ENCODE results near the gene TNF. TPM values are rescaled to one million over a fixed set of nuclear protein-coding genes. Genes with fewer than 3 reads are reported as not detected.

TNF gene
- total RNA-seq, 3 donors from 2014 or later (not counting 1 experiment from before 2014, with no cell fraction given): 24.2 to 60.8 (median 46.9) TPM

DNA sequence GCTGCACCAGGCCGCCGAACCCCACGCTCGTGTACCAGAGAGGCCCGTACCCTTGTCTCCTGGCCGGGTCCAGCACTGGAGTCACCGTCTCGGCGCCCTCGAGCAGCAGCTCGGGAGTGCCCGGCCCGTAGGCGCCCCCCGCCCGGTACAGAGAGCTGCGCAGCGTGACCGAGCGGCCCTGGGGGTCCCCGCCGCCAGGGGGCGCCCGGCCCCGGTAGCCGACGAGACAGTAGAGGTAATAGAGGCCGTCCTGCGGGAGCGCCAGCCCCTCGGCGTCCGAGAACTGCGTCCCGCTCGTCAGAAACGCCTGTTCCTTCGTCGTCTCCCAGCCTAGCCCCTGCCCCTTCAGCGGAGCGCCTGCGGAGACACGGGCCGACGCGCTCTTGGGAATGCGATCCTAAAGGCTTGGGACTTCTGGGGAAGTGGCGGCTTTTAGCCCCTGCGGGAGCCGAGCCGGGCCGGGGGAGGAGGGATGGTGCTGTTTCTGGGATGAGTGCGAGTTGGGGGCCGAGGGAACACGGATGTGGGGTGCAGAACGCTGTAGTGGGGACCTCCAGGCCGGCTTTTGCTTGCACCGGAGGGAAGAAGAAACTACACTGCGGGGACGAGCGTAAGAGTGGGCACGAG lies 5.6 kb downstream of the TNF start:
- TF ChIP-seq, protein P1, sequence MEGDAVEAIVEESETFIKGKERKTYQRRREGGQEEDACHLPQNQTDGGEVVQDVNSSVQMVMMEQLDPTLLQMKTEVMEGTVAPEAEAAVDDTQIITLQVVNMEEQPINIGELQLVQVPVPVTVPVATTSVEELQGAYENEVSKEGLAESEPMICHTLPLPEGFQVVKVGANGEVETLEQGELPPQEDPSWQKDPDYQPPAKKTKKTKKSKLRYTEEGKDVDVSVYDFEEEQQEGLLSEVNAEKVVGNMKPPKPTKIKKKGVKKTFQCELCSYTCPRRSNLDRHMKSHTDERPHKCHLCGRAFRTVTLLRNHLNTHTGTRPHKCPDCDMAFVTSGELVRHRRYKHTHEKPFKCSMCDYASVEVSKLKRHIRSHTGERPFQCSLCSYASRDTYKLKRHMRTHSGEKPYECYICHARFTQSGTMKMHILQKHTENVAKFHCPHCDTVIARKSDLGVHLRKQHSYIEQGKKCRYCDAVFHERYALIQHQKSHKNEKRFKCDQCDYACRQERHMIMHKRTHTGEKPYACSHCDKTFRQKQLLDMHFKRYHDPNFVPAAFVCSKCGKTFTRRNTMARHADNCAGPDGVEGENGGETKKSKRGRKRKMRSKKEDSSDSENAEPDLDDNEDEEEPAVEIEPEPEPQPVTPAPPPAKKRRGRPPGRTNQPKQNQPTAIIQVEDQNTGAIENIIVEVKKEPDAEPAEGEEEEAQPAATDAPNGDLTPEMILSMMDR (IDR thresholded peaks at IDR 0.05): peak; percentile 99
- whole genome bisulfite sequencing (ENCODE audit: insufficient coverage): under 1% methylated on average over 62 of the region's 62 CpGs
- H3K4me3 Mint-ChIP-seq: peak overlapping the region; percentile 98

DNA sequence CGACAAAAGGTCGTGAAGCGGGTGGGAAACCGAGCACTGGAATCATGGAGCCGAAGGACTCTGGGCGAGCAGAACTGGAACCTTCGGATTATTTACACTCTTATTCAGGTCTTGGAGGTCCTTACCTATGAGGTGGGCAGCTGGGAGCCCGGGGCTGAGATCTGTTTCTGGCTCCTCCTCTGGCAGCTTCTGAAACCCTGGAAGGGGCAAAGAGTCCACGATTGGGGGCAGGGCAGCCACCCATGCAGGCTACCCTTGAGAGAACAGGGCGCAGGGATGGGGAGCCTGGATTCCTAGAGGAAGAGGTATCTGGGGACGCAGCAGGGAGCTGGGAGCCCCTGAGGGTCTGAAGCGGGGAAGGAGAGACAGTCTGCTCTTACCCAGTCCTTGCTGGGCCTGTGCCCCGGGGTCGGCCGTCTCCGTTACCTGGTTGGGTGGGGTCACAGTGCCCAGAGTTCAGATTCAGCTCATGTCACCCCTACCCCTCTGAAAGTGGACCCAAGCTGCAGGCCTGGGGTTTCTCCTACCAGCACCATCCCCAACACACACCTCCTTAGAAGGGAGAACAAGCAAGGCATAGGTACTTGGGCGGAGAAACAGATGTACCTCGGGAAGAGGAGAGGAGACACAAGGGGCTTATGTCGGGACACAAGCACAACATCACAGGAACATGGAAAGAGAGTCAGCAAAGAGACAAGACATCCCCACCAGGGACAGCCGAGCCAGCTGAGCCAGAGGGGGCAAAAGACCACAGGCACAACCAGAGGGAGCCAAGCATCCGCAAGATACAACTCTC lies 6.3 kb downstream of the TNF start:
- peak overlapping the region; percentile 98 for H3K4me3 Mint-ChIP-seq
- Histone ChIP-seq H3K4me1 (ENCODE audit: control insufficient read depth, insufficient read depth, low read length) (peaks cover 90% of the 10 kb centered on the region), H3K9me3 (ENCODE audit: control insufficient read depth, insufficient read depth, low read length) (no peaks in the 10 kb centered on the region), H3K27me3 (ENCODE audit: control insufficient read depth, insufficient read depth, low read length) (no peaks in the 10 kb centered on the region), H3K27ac (ENCODE audit: low read length) (peak overlapping the region; percentile 87), H3K4me3 (ENCODE audit: low read length) (peak overlapping the region; percentile 98), H3K36me3 (ENCODE audit: control insufficient read depth, insufficient read depth, low read length) (peaks cover 10% of the 10 kb centered on the region)
- H3K9me3 Mint-ChIP-seq: no peaks in the 10 kb centered on the region
- H3K27me3 Mint-ChIP-seq (ENCODE audit: low read depth in 2 of 2): no peaks in the 10 kb centered on the region
- peaks cover 74 to 75% of the 10 kb centered on the region in 2 donors for H3K4me1 Mint-ChIP-seq
- TF ChIP-seq, protein P1 (IDR thresholded peaks at IDR 0.05): no peak
- peak overlapping the region; percentile 95 to 100 for H3K27ac Mint-ChIP-seq
- no peak for ATAC-seq
- under 1% methylated on average over 21 of the region's 21 CpGs for WGBS (ENCODE audit: insufficient coverage)
- DNase-seq: peak in 1 of 2 donors; percentile 51
- no peaks in the 10 kb centered on the region for H3K36me3 Mint-ChIP-seq
- intact Hi-C loops (cut with micrococcal nuclease): loop anchor here (1.0 to 5.0 kb wide), 4 partner anchors 16 to 89 kb away; partner anchors contain the start of gene NFKBIL1

More for the DNA sequence above, 5.6 kb downstream of the TNF start:
- ATAC-seq (peak; percentile 85 to 96 (median 87)), DNase-seq (peak; percentile 92 to 93)
- intact Hi-C loops (cut with micrococcal nuclease): loop anchor here (1.0 to 5.0 kb wide), 4 partner anchors 16 to 89 kb away; partner anchors contain the start of gene NFKBIL1
- Histone ChIP-seq H3K4me1 (ENCODE audit: control insufficient read depth, insufficient read depth, low read length) (peaks cover 89% of the 10 kb centered on the region), H3K27ac (ENCODE audit: low read length) (peak overlapping the region; percentile 87), H3K9me3 (ENCODE audit: control insufficient read depth, insufficient read depth, low read length) (no peaks in the 10 kb centered on the region), H3K27me3 (ENCODE audit: control insufficient read depth, insufficient read depth, low read length) (no peaks in the 10 kb centered on the region), H3K4me3 (ENCODE audit: low read length) (peak overlapping the region; percentile 98), H3K36me3 (ENCODE audit: control insufficient read depth, insufficient read depth, low read length) (peaks cover 10% of the 10 kb centered on the region)
- Mint-ChIP-seq H3K36me3 (no peaks in the 10 kb centered on the region), H3K4me1 (peaks cover 74 to 75% of the 10 kb centered on the region in 2 donors), H3K9me3 (no peaks in the 10 kb centered on the region), H3K27ac (peak overlapping the region; percentile 95 to 100), H3K27me3 (ENCODE audit: low read depth in 2 of 2) (no peaks in the 10 kb centered on the region)

DNA sequence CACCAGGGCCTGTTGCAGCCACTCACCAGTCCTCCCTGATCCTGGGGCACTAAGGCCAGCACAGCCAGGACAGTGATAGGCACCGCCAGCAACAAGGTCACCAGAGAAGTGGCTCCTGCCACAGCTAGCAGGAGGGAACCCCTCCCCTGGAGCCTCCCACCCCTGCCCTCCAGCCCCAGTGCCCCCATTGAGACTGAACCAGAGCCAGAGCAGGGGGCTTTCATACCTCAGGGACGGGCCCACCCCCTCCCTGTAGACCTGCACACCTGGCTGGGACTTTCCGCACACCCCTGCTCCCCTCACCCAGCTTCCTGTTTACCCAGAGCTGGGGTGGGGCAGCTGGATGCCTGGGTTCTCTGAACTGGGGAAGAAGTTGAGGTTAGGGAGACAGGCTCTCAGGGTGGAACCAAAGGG lies 6.9 kb downstream of the TNF start, which contains the start of gene LTB:
TSS of gene LTB (minus strand) at position 195 of the 414 bp plus-strand sequence. CDS start at position 188, 7 bp downstream.
- 0% methylated on average over 2 of the region's 3 CpGs for WGBS (ENCODE audit: insufficient coverage)
- Histone ChIP-seq H3K27ac (ENCODE audit: low read length) (peak within 1 kb of the TSS; percentile 87), H3K4me1 (ENCODE audit: control insufficient read depth, insufficient read depth, low read length) (peaks cover 90% of the 10 kb centered on the region), H3K27me3 (ENCODE audit: control insufficient read depth, insufficient read depth, low read length) (no peaks in the 10 kb centered on the region), H3K36me3 (ENCODE audit: control insufficient read depth, insufficient read depth, low read length) (peaks cover 7% of the 10 kb centered on the region), H3K4me3 (ENCODE audit: low read length) (peak within 1 kb of the TSS; percentile 98), H3K9me3 (ENCODE audit: control insufficient read depth, insufficient read depth, low read length) (no peaks in the 10 kb centered on the region)
- H3K27ac Mint-ChIP-seq: peak within 1 kb of the TSS; percentile 95 to 100
- H3K4me3 Mint-ChIP-seq: peak within 1 kb of the TSS; percentile 98
- H3K9me3 Mint-ChIP-seq: no peaks in the 10 kb centered on the region
- no peaks in the 10 kb centered on the region for H3K27me3 Mint-ChIP-seq (ENCODE audit: low read depth in 2 of 2)
- ATAC-seq (no peak), DNase-seq (peak in 1 of 2 donors; percentile 88)
- TF ChIP-seq, protein P1 (IDR thresholded peaks at IDR 0.05): no peak
- intact Hi-C loops (cut with micrococcal nuclease): loop anchor here (5.0 kb wide), 1 partner anchor 90 kb away; no protein-coding TSS in a partner anchor
- H3K36me3 Mint-ChIP-seq: no peaks in the 10 kb centered on the region
- H3K4me1 Mint-ChIP-seq: peaks cover 74 to 75% of the 10 kb centered on the region in 2 donors
